ENCODE measurements around the gene SLC12A7. TPM values are rescaled to one million over a fixed set of nuclear protein-coding genes. Genes with fewer than 3 reads are reported as not detected.

Gene SLC12A7
- total RNA-seq, 2 experiments from 2014 or later, result 102 to 120 TPM

GRCh38 chr5:1119312-1119831 is 7.5 kb upstream of the SLC12A7 start:
- Mint-ChIP-seq H3K27ac (no peak overlapping the region), H3K9me3 (no peaks in the 10 kb centered on the region), H3K36me3 (ENCODE audit: low read depth) (no peaks in the 10 kb centered on the region), H3K27me3 (peaks cover 9% of the 10 kb centered on the region), H3K4me3 (no peak overlapping the region), H3K4me1 (peaks cover 2% of the 10 kb centered on the region)
- CTCF ChIA-PET, result interaction anchor here (0.9 to 1.5 kb wide), 2 partner anchors 20 to 21 kb away, joined by 4 read pairs; no protein-coding TSS in a partner anchor
- POLR2A ChIA-PET, result no interaction called here
- no peak for DNase-seq

- H3K4me1 Mint-ChIP-seq, result peaks cover 2% of the 10 kb centered on the region
- ChIA-PET POLR2A (no interaction called here), CTCF (interaction anchor here (0.9 to 1.2 kb wide), 2 partner anchors 20 to 22 kb away, joined by 4 read pairs; no protein-coding TSS in a partner anchor)
- no peak overlapping the region for H3K27ac Mint-ChIP-seq
- H3K4me3 Mint-ChIP-seq, result no peak overlapping the region
- no peak for DNase-seq
- no peaks in the 10 kb centered on the region for H3K36me3 Mint-ChIP-seq (ENCODE audit: low read depth)
- no peaks in the 10 kb centered on the region for H3K9me3 Mint-ChIP-seq
- peaks cover 9% of the 10 kb centered on the region for H3K27me3 Mint-ChIP-seq
Observed at GRCh38 chr5:1118738-1119137, 6.9 kb upstream of the SLC12A7 start.

GRCh38 chr5:1118231-1118698 is 6.4 kb upstream of the SLC12A7 start:
- Mint-ChIP-seq H3K36me3 (ENCODE audit: low read depth) (no peaks in the 10 kb centered on the region), H3K27ac (no peak overlapping the region), H3K9me3 (no peaks in the 10 kb centered on the region), H3K4me3 (no peak overlapping the region), H3K27me3 (peaks cover 9% of the 10 kb centered on the region), H3K4me1 (peaks cover 2% of the 10 kb centered on the region)
- no peak for DNase-seq
- CTCF ChIA-PET, result interaction anchor here (1.2 kb wide), 2 partner anchors 15 to 22 kb away, joined by 3 to 4 read pairs; no protein-coding TSS in a partner anchor
- POLR2A ChIA-PET, result no interaction called here

DNA sequence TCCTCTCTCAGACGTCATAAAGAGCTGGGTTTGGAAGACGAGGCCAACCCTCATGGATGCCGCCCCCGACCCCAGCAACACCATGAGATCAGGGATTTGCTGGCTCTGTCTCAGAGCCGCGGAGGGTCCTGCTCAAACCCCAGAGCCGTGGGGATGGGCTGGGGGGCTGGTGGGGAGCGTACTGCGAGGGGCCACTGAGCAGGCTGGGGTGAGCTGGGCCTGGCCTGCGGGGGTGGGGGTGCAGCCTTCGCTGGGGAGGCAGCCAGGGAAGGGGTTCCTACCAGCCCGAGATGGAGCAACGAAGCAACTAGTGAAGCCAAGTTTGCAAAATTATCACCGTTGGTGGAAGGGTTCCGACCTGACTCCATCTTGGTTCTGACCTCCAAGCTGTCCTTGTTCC is 5.1 kb upstream of the SLC12A7 start:
- Mint-ChIP-seq H3K4me3 (no peak overlapping the region), H3K27me3 (peaks cover 9% of the 10 kb centered on the region), H3K4me1 (peaks cover 2% of the 10 kb centered on the region), H3K36me3 (ENCODE audit: low read depth) (no peaks in the 10 kb centered on the region), H3K9me3 (no peaks in the 10 kb centered on the region), H3K27ac (no peak overlapping the region)
- DNase-seq, result no peak
- POLR2A ChIA-PET, result interaction anchor here (0.5 kb wide), 1 partner anchor 27 kb away, joined by 4 read pairs; no protein-coding TSS in a partner anchor
- CTCF ChIA-PET, result interaction anchor here (1.7 kb wide), 2 partner anchors 23 to 106 kb away, joined by 3 to 6 read pairs; no protein-coding TSS in a partner anchor

GRCh38 chr5:1116109-1116740 is 4.4 kb upstream of the SLC12A7 start:
- Mint-ChIP-seq H3K4me1 (peaks cover 2% of the 10 kb centered on the region), H3K27ac (no peak overlapping the region), H3K27me3 (peaks cover 9% of the 10 kb centered on the region), H3K9me3 (no peaks in the 10 kb centered on the region), H3K36me3 (ENCODE audit: low read depth) (no peaks in the 10 kb centered on the region), H3K4me3 (no peak overlapping the region)
- no peak for DNase-seq
- CTCF ChIA-PET, result interaction anchor here (1.4 to 1.7 kb wide), 4 partner anchors 14 to 106 kb away, joined by 3 to 6 read pairs (median 4); no protein-coding TSS in a partner anchor
- POLR2A ChIA-PET, result interaction anchor here (0.5 kb wide), 1 partner anchor 27 kb away, joined by 4 read pairs; no protein-coding TSS in a partner anchor

DNA sequence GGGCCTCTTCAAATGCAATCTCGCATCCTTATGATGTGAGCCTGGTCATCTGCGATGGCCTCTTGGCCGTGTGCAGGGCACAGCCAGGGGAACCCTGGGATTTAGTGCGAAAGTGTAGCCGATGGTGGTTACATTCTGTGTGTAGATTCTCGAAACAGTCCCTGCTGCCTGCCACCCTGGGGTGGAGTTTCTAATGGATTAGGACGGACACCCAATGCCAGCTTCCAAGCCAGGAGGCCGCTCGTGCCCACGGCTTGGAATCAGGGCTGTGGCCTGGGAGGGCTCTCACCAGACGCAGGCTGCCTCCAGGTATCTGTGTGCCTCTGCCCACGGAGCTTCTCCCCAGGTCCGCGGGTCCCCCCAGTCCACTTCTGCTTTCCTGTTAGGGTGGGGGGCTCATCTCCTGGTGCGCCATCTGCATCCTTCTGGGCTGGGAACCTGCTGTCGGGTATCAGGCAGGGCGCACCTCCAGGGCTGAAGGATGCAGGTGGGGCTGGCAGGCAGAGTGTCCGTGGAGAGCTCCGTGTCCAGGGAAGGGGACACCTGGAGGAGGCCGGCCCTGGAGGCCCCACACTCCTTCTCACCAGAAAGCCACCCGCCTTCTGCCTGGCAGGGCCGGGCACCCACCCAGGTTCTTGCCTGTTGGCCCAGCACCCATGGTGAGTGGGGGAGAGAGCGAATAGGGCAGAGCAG is 3.4 kb upstream of the SLC12A7 start:
- no peak for DNase-seq
- POLR2A ChIA-PET, result no interaction called here
- CTCF ChIA-PET, result interaction anchor here (0.8 to 1.5 kb wide), 4 partner anchors 13 to 17 kb away, joined by 3 to 4 read pairs (median 4); no protein-coding TSS in a partner anchor
- Mint-ChIP-seq H3K27ac (no peak overlapping the region), H3K36me3 (ENCODE audit: low read depth) (peaks cover 7% of the 10 kb centered on the region), H3K27me3 (peaks cover 9% of the 10 kb centered on the region), H3K4me1 (peaks cover 7% of the 10 kb centered on the region), H3K9me3 (no peaks in the 10 kb centered on the region), H3K4me3 (no peak overlapping the region)

- CTCF ChIA-PET, result interaction anchor here (1.0 kb wide), 1 partner anchor 15 kb away, joined by 4 read pairs; no protein-coding TSS in a partner anchor
- DNase-seq, result no peak
- H3K4me3 Mint-ChIP-seq, result no peak overlapping the region
- peaks cover 18% of the 10 kb centered on the region for H3K4me1 Mint-ChIP-seq
- no peaks in the 10 kb centered on the region for H3K9me3 Mint-ChIP-seq
- H3K27ac Mint-ChIP-seq, result no peak overlapping the region
- peaks cover 13% of the 10 kb centered on the region for H3K36me3 Mint-ChIP-seq (ENCODE audit: low read depth)
- peaks cover 9% of the 10 kb centered on the region for H3K27me3 Mint-ChIP-seq
- POLR2A ChIA-PET, result no interaction called here
Observed at GRCh38 chr5:1113805-1114586, 2.1 kb upstream of the SLC12A7 start.

GRCh38 chr5:1113332-1113690 is 1.4 kb upstream of the SLC12A7 start:
- Mint-ChIP-seq H3K4me1 (peaks cover 24% of the 10 kb centered on the region), H3K27me3 (peaks cover 7% of the 10 kb centered on the region), H3K4me3 (peak overlapping the region; percentile 64), H3K27ac (peak overlapping the region; percentile 2), H3K36me3 (ENCODE audit: low read depth) (peaks cover 16% of the 10 kb centered on the region), H3K9me3 (no peaks in the 10 kb centered on the region)
- DNase-seq, result no peak
- ChIA-PET CTCF (no interaction called here), POLR2A (no interaction called here)

- no peak for DNase-seq
- ChIA-PET POLR2A (no interaction called here), CTCF (no interaction called here)
- H3K9me3 Mint-ChIP-seq, result no peaks in the 10 kb centered on the region
- H3K27me3 Mint-ChIP-seq, result peaks cover 3% of the 10 kb centered on the region
- H3K4me1 Mint-ChIP-seq, result peaks cover 27% of the 10 kb centered on the region
- H3K36me3 Mint-ChIP-seq (ENCODE audit: low read depth), result peaks cover 20% of the 10 kb centered on the region
- no peak overlapping the region for H3K27ac Mint-ChIP-seq
- peak overlapping the region; percentile 64 for H3K4me3 Mint-ChIP-seq
Observed at GRCh38 chr5:1112596-1113331, 901 bp upstream of the SLC12A7 start.

GRCh38 chr5:1111241-1111726 is 579 bp downstream of the SLC12A7 start:
- CTCF ChIA-PET, result no interaction called here
- peaks cover 41% of the 10 kb centered on the region for H3K4me1 Mint-ChIP-seq
- H3K4me3 Mint-ChIP-seq, result peak overlapping the region; percentile 88
- POLR2A ChIA-PET, result no interaction called here
- peak overlapping the region; percentile 84 for H3K27ac Mint-ChIP-seq
- H3K9me3 Mint-ChIP-seq, result no peaks in the 10 kb centered on the region
- DNase-seq, result peak; percentile 38
- no peaks in the 10 kb centered on the region for H3K27me3 Mint-ChIP-seq
- peaks cover 32% of the 10 kb centered on the region for H3K36me3 Mint-ChIP-seq (ENCODE audit: low read depth)

- peak; percentile 24 for DNase-seq
- Mint-ChIP-seq H3K4me1 (peaks cover 47% of the 10 kb centered on the region), H3K9me3 (no peaks in the 10 kb centered on the region), H3K4me3 (peak overlapping the region; percentile 88), H3K36me3 (ENCODE audit: low read depth) (peaks cover 37% of the 10 kb centered on the region), H3K27ac (peak overlapping the region; percentile 84), H3K27me3 (no peaks in the 10 kb centered on the region)
- ChIA-PET CTCF (no interaction called here), POLR2A (no interaction called here)
Observed at GRCh38 chr5:1110307-1111240, 1.3 kb downstream of the SLC12A7 start.
